ENCODE results near the gene TAMM41. TPM values are rescaled to one million over a fixed set of nuclear protein-coding genes. Genes with fewer than 3 reads are reported as not detected.

The TAMM41 gene
- total RNA-seq, 1 experiment from 2014 or later = 19.7 TPM

- H3K36me3 Mint-ChIP-seq (ENCODE audit: insufficient read depth, unreplicated experiment) = peaks cover 20% of the 10 kb centered on the region
- ChIA-PET CTCF (no interaction called here), POLR2A (no interaction called here)
- no peaks in the 10 kb centered on the region for H3K27me3 Mint-ChIP-seq (ENCODE audit: insufficient read depth, unreplicated experiment)
- Histone ChIP-seq H3K4me1 (no peaks in the 10 kb centered on the region), H3K36me3 (ENCODE audit: control insufficient read depth, insufficient read depth, low read length) (peaks cover 3% of the 10 kb centered on the region), H3K27me3 (replicated peaks; ENCODE audit: control insufficient read depth, insufficient read depth, low read length) (no peaks in the 10 kb centered on the region), H3K9me3 (no peaks in the 10 kb centered on the region), H3K4me3 (ENCODE audit: low read depth, low read length) (no peak overlapping the region)
- TF ChIP-seq, protein P1, sequence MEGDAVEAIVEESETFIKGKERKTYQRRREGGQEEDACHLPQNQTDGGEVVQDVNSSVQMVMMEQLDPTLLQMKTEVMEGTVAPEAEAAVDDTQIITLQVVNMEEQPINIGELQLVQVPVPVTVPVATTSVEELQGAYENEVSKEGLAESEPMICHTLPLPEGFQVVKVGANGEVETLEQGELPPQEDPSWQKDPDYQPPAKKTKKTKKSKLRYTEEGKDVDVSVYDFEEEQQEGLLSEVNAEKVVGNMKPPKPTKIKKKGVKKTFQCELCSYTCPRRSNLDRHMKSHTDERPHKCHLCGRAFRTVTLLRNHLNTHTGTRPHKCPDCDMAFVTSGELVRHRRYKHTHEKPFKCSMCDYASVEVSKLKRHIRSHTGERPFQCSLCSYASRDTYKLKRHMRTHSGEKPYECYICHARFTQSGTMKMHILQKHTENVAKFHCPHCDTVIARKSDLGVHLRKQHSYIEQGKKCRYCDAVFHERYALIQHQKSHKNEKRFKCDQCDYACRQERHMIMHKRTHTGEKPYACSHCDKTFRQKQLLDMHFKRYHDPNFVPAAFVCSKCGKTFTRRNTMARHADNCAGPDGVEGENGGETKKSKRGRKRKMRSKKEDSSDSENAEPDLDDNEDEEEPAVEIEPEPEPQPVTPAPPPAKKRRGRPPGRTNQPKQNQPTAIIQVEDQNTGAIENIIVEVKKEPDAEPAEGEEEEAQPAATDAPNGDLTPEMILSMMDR (IDR thresholded peaks at IDR 0.05; ENCODE audit: insufficient read depth in 1 of 2, low read depth in 1 of 2, low read length in 1 of 2, severe bottlenecking in 1 of 2, unreplicated experiment in 1 of 2) = no peak
- no peaks in the 10 kb centered on the region for H3K4me1 Mint-ChIP-seq (ENCODE audit: low read depth, unreplicated experiment)
- DNase-seq = no peak
- intact Hi-C loops (cut with micrococcal nuclease; ENCODE audit: unreplicated experiment) = no loop called here
- H3K4me3 Mint-ChIP-seq (ENCODE audit: unreplicated experiment) = no peak overlapping the region
- H3K27ac Mint-ChIP-seq (ENCODE audit: unreplicated experiment) = no peak overlapping the region
- no peaks in the 10 kb centered on the region for H3K9me3 Mint-ChIP-seq (ENCODE audit: unreplicated experiment)
- no TSS peak for BruUV-seq (replicated peaks)
Observed at GRCh38 chr3:11789412-11789811, 57.3 kb downstream of the TAMM41 start.

- TF ChIP-seq, protein P1 (IDR thresholded peaks at IDR 0.05; ENCODE audit: insufficient read depth in 1 of 2, low read depth in 1 of 2, low read length in 1 of 2, severe bottlenecking in 1 of 2, unreplicated experiment in 1 of 2) = no peak
- no peaks in the 10 kb centered on the region for H3K27me3 Mint-ChIP-seq (ENCODE audit: insufficient read depth, unreplicated experiment)
- intact Hi-C loops (cut with micrococcal nuclease; ENCODE audit: unreplicated experiment) = no loop called here
- no TSS peak for BruUV-seq (replicated peaks)
- H3K4me1 Mint-ChIP-seq (ENCODE audit: low read depth, unreplicated experiment) = no peaks in the 10 kb centered on the region
- no peak overlapping the region for H3K4me3 Mint-ChIP-seq (ENCODE audit: unreplicated experiment)
- no peak overlapping the region for H3K27ac Mint-ChIP-seq (ENCODE audit: unreplicated experiment)
- no peaks in the 10 kb centered on the region for H3K9me3 Mint-ChIP-seq (ENCODE audit: unreplicated experiment)
- H3K4me1 ChIP-seq = no peaks in the 10 kb centered on the region
- H3K36me3 Mint-ChIP-seq (ENCODE audit: insufficient read depth, unreplicated experiment) = peaks cover 14% of the 10 kb centered on the region
- peaks cover 3% of the 10 kb centered on the region for H3K36me3 ChIP-seq (ENCODE audit: control insufficient read depth, insufficient read depth, low read length)
- no peak overlapping the region for H3K4me3 ChIP-seq (ENCODE audit: low read depth, low read length)
- ChIA-PET POLR2A (no interaction called here), CTCF (no interaction called here)
- no peaks in the 10 kb centered on the region for H3K27me3 ChIP-seq (replicated peaks; ENCODE audit: control insufficient read depth, insufficient read depth, low read length)
- no peaks in the 10 kb centered on the region for H3K9me3 ChIP-seq
- DNase-seq = no peak
Observed at GRCh38 chr3:11784971-11785377, 61.7 kb downstream of the TAMM41 start.

DNA sequence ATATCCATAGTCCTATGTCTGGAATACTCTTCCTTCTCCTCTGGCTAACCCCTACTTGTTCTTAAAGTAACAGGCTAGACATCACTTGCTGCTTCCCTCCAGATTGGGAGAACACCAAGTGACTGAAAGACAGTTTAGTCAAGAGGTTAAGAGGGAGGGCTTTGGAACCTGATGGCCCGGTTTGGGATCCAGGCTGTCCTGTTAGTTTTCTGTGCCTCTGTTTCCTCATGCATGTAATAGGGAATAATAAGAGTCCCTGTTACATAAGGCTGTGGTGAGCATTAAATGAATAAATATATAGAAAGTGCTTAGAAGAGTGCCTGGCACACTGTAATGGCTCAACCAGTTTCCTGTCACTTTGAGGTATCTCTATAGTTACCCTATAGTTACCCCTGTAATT is 66.3 kb downstream of the TAMM41 start:
- Mint-ChIP-seq H3K36me3 (ENCODE audit: insufficient read depth, unreplicated experiment) (no peaks in the 10 kb centered on the region), H3K4me3 (ENCODE audit: unreplicated experiment) (no peak overlapping the region), H3K27ac (ENCODE audit: unreplicated experiment) (no peak overlapping the region), H3K27me3 (ENCODE audit: insufficient read depth, unreplicated experiment) (no peaks in the 10 kb centered on the region), H3K4me1 (ENCODE audit: low read depth, unreplicated experiment) (no peaks in the 10 kb centered on the region), H3K9me3 (ENCODE audit: unreplicated experiment) (no peaks in the 10 kb centered on the region)
- DNase-seq = no peak
- Histone ChIP-seq H3K4me3 (ENCODE audit: low read depth, low read length) (no peak overlapping the region), H3K36me3 (ENCODE audit: control insufficient read depth, insufficient read depth, low read length) (no peaks in the 10 kb centered on the region), H3K27me3 (replicated peaks; ENCODE audit: control insufficient read depth, insufficient read depth, low read length) (no peaks in the 10 kb centered on the region), H3K4me1 (no peaks in the 10 kb centered on the region), H3K9me3 (no peaks in the 10 kb centered on the region)
- BruUV-seq (replicated peaks) = no TSS peak
- TF ChIP-seq, protein P1 (IDR thresholded peaks at IDR 0.05; ENCODE audit: insufficient read depth in 1 of 2, low read depth in 1 of 2, low read length in 1 of 2, severe bottlenecking in 1 of 2, unreplicated experiment in 1 of 2) = no peak
- intact Hi-C loops (cut with micrococcal nuclease; ENCODE audit: unreplicated experiment) = no loop called here
- POLR2A ChIA-PET = no interaction called here
- CTCF ChIA-PET = no interaction called here
